Neural cell (in vitro differentiated cells): ENCODE measurements around the gene PSMD3.

ENCODE experiments used
- CTCF ChIP-seq: fragments of 450-650 bp; IDR thresholded peaks from 2 replicates; pipeline ENCODE4 v1.5.1; 2014; ENCODE audit warnings: antibody characterized with exemption, mild to moderate bottlenecking, moderate library complexity; ENCODE audit not compliant: poor library complexity, severe bottlenecking
- EP300 ChIP-seq: fragments of 450-650 bp; conservative IDR thresholded peaks from 2 replicates; pipeline ENCODE4 v1.6.1; 2014; ENCODE audit warnings: antibody characterized with exemption, mild to moderate bottlenecking, moderate library complexity; ENCODE audit not compliant: poor library complexity, severe bottlenecking
- EZH2 ChIP-seq: fragments of 200-600, 300-800 bp; shearing (Covaris generic), sonication (generic); IDR thresholded peaks from 2 replicates; pipeline ENCODE4 v1.6.1; 2014; ENCODE audit warnings: antibody characterized with exemption, low read length, borderline replicate concordance, mild to moderate bottlenecking; ENCODE audit not compliant: insufficient read depth, poor library complexity, severe bottlenecking
- MXI1 ChIP-seq: fragments of 450-650 bp; conservative IDR thresholded peaks from 2 replicates; pipeline ENCODE4 v1.6.1; 2014; ENCODE audit warnings: antibody characterized with exemption, mild to moderate bottlenecking; ENCODE audit not compliant: poor library complexity, severe bottlenecking
- POLR2AphosphoS5 ChIP-seq: IDR thresholded peaks from 2 replicates; pipeline ENCODE4 v1.6.1; 2012
- RAD21 ChIP-seq: fragments of 450-650 bp; conservative IDR thresholded peaks from 2 replicates; pipeline ENCODE4 v1.6.1; 2014; ENCODE audit warnings: antibody characterized with exemption, mild to moderate bottlenecking, moderate library complexity
- REST ChIP-seq: IDR thresholded peaks from 2 replicates; pipeline ENCODE4 v1.6.1; 2012; ENCODE audit warnings: borderline replicate concordance
- SMC3 ChIP-seq: fragments of 450-650 bp; conservative IDR thresholded peaks from 2 replicates; pipeline ENCODE4 v1.6.1; 2014; ENCODE audit warnings: antibody characterized with exemption, mild to moderate bottlenecking, moderate library complexity; ENCODE audit not compliant: poor library complexity
- TAF1 ChIP-seq: IDR thresholded peaks from 2 replicates; pipeline ENCODE4 v1.6.1; 2012; ENCODE audit warnings: low read depth

GRCh38 chr17:39996800-39997199 lies 16.2 kb downstream of the PSMD3 start:
- TF ChIP-seq CTCF: no peak
- TF ChIP-seq POLR2AphosphoS5: no peak
- TF ChIP-seq MXI1: no peak
- TF ChIP-seq SMC3: no peak
- TF ChIP-seq EP300: no peak
- no peak for TF ChIP-seq REST
- no peak for TF ChIP-seq EZH2
- TF ChIP-seq TAF1: no peak
- no peak for TF ChIP-seq RAD21
